GM18499 (cell line): ENCODE results near the gene STRADB.

ENCODE experiments used
- ATAC-seq: cut with Tn5 transposase; IDR thresholded peaks from one replicate; pipeline ENCODE4 v1.9.1; 2021; ENCODE audit warnings: moderate number of reproducible peaks; ENCODE audit not compliant: insufficient read depth, unreplicated experiment

STRADB gene

GRCh38 chr2:201522965-201523364 is 71.4 kb downstream of the STRADB start:
- no peak for ATAC-seq

- no peak for ATAC-seq
These were observed 72.0 kb downstream of the STRADB start for GRCh38 chr2:201523506-201523905.
